K562 (cell line): ENCODE data around the gene MARK2. TPM values are rescaled to one million over a fixed set of nuclear protein-coding genes. Genes with fewer than 3 reads are reported as not detected.

ENCODE experiments used
- ATAC-seq: fragments of 200-7000 bp; cut with Tn5 transposase; 3 replicates; pipeline ENCODE4 v1.9.1; 2020; ENCODE audit warnings: moderate library complexity
- BruUV-seq: library from RNA; stranded (reverse); fragments of 400-500 nt; replicated peaks from 2 replicates; lab custom pipeline; 2021; lab: Mats Ljungman, UMichigan
- CTCF ChIA-PET: fragments of 300-600 bp; formaldehyde crosslinking; extraction: SDS; loops from one replicate; lab custom pipeline; 2021; ENCODE audit warnings: low intra/inter-chr PET ratio; lab: Yijun Ruan, JAX
- POLR2A ChIA-PET: fragments of 300-600, 350-650 bp; sonication (Branson Sonifier 250); formaldehyde crosslinking; extraction: SDS; loops from one replicate; lab custom pipeline; 2021; ENCODE audit warnings: antibody characterized with exemption, inconsistent platforms; lab: Yijun Ruan, JAX
- DNase-seq, 4 experiments: peaks; one replicate each; pipeline versions ENCODE4 v3.0.0 to v3.0.0-alpha.2; 2011 to 2018; ENCODE audit warnings: low spot score in 3 of 4, mixed read lengths in 3 of 4; ENCODE audit errors: extremely low read depth in 1 of 4
- FAIRE-seq: peaks from 2 replicates; lab custom pipeline; 2011; peaks lifted over from hg19 to GRCh38; lab: Jason Lieb, UNC
- H2AFZ ChIP-seq: 2 replicates; pipeline ENCODE4 v1.6.0; 2011; ENCODE audit warnings: low read depth, low read length, control low read depth, inconsistent platforms
- H3K27ac ChIP-seq: fragments of 200-600 bp; 3 replicates; pipeline ENCODE4 v1.8.0; 2011; ENCODE audit warnings: low read depth, mild to moderate bottlenecking, control low read depth, inconsistent platforms, low read length, moderate library complexity, mixed read lengths; ENCODE audit errors: extremely low read depth
- H3K27me3 ChIP-seq, 2 experiments: fragments of 300-600 bp in 1 of 2; 2 replicates in 1 of 2; 3 replicates in 1 of 2; pipeline versions ENCODE4 v1.6.0 to v1.8.0; 2011; ENCODE audit warnings: inconsistent platforms in 2 of 2, low read length in 2 of 2, mild to moderate bottlenecking in 1 of 2, mixed read lengths in 1 of 2, moderate library complexity in 1 of 2; ENCODE audit not compliant: control insufficient read depth in 2 of 2, insufficient read depth in 2 of 2
- H3K36me3 ChIP-seq: fragments of 300-600 bp; 3 replicates; pipeline ENCODE4 v1.8.0; 2011; ENCODE audit warnings: mild to moderate bottlenecking, low read length, inconsistent platforms; ENCODE audit not compliant: control insufficient read depth, insufficient read depth
- H3K4me1 ChIP-seq, 2 experiments: fragments of 200-600 bp in 1 of 2; replicated peaks in 1 of 2; 2 replicates in 1 of 2; 3 replicates in 1 of 2; pipeline versions ENCODE4 v1.5.1 to v1.8.0; 2011; ENCODE audit warnings: inconsistent platforms in 2 of 2, low read length in 2 of 2, mild to moderate bottlenecking in 1 of 2, mixed read lengths in 1 of 2, moderate library complexity in 1 of 2; ENCODE audit not compliant: control insufficient read depth in 2 of 2, insufficient read depth in 2 of 2
- H3K4me2 ChIP-seq: 2 replicates; pipeline ENCODE4 v1.6.1; 2011; ENCODE audit warnings: low read length, control low read depth, inconsistent platforms, mixed read lengths; ENCODE audit not compliant: insufficient read depth
- H3K4me3 ChIP-seq: fragments of 200-600 bp; sonication (generic), shearing (Covaris generic); 2 replicates; pipeline ENCODE4 v1.5.1; 2016; ENCODE audit warnings: control low read depth, inconsistent platforms
- H3K79me2 ChIP-seq: fragments of 200-600 bp; 3 replicates; pipeline ENCODE4 v1.8.0; 2011; ENCODE audit warnings: low read length, inconsistent platforms; ENCODE audit not compliant: control insufficient read depth, insufficient read depth
- H3K9ac ChIP-seq, 2 experiments: 2 replicates each; pipeline versions ENCODE4 v1.6.0 to v1.6.1; 2011; ENCODE audit warnings: low read depth in 2 of 2, low read length in 2 of 2, control low read depth in 1 of 2, inconsistent platforms in 1 of 2, mild to moderate bottlenecking in 1 of 2, mixed read lengths in 1 of 2; ENCODE audit not compliant: insufficient read depth in 1 of 2
- H3K9me1 ChIP-seq: one replicate; pipeline ENCODE4 v1.6.0; 2011; ENCODE audit warnings: inconsistent platforms, mild to moderate bottlenecking, low read length, moderate library complexity; ENCODE audit not compliant: control insufficient read depth, insufficient read depth
- H3K9me3 ChIP-seq: replicated peaks from 2 replicates; pipeline ENCODE4 v1.5.1; 2011; ENCODE audit warnings: low read depth, low read length, inconsistent platforms; ENCODE audit not compliant: control insufficient read depth, insufficient read depth
- H4K20me1 ChIP-seq: replicated peaks from 2 replicates; pipeline ENCODE4 v1.6.1; 2011; ENCODE audit warnings: low read length, inconsistent platforms, mixed read lengths; ENCODE audit not compliant: control insufficient read depth, insufficient read depth
- JUNB ChIP-seq: fragments of 450-650 bp; formaldehyde crosslinking; conservative IDR thresholded peaks from 2 replicates; pipeline ENCODE4 v1.4.0; 2020; ENCODE audit warnings: mild to moderate bottlenecking
- KLF1 ChIP-seq: fragments of 450-650 bp; IDR thresholded peaks from 2 replicates; pipeline ENCODE4 v1.6.1; 2016; ENCODE audit warnings: missing genetic modification characterization, missing compliant biosample characterization
- NFE2L1 ChIP-seq: fragments of 450-650 bp; IDR thresholded peaks from 2 replicates; pipeline ENCODE4 v1.6.1; 2016; ENCODE audit warnings: missing genetic modification characterization, low read depth, mild to moderate bottlenecking, missing compliant biosample characterization, moderate library complexity, borderline replicate concordance
- RFX1 ChIP-seq: fragments of 450-650 bp; IDR thresholded peaks from 2 replicates; pipeline ENCODE4 v1.6.1; 2016; ENCODE audit warnings: mild to moderate bottlenecking, moderate library complexity
- RNF2 ChIP-seq: sonication (generic); IDR thresholded peaks from 2 replicates; pipeline ENCODE4 v1.6.1; 2016
- SRF ChIP-seq, 2 experiments: fragments of 250-450, 450-650 bp in 1 of 2; sonication (Bioruptor Pico) in 1 of 2; sonication (generic) in 1 of 2; formaldehyde crosslinking; IDR thresholded peaks; 2 replicates each; pipeline versions ENCODE4 v1.5.0 to v1.5.1; 2020 to 2022; ENCODE audit warnings: mild to moderate bottlenecking in 1 of 2, missing genetic modification reagents in 1 of 2
- WGBS: fragments of 100-300 bp; shearing (Covaris generic); methylation state at CpG from one replicate; pipeline ENCODE4 v1.1.6; 2016; ENCODE audit warnings: low coverage, mixed read lengths; ENCODE audit not compliant: insufficient coverage; ENCODE audit errors: missing lambda C conversion rate; 5-methylcytosine and 5-hydroxymethylcytosine counted together
- in situ Hi-C: fragments of 300-500 bp; cut with MboI; formaldehyde crosslinking; loops from 4 replicates; pipeline ENCODE4 v1.15.0; 2018; ENCODE audit warnings: inconsistent platforms, mixed read lengths
- intact Hi-C: fragments of 100-400 bp; cut with micrococcal nuclease; formaldehyde crosslinking; loops from 2 replicates; pipeline ENCODE4 v1.14.2; 2022
- polyA plus RNA-seq, 8 experiments: library from polyadenylated mRNA; depleted of rRNA in 4 of 8; stranded (reverse) in 5 of 8; unstranded in 3 of 8; fragments of >200 nt; fragmentation: Nextera tagmentation in 2 of 8; fragmentation: Illumina TruSeq in 1 of 8; extraction: Ambion mirVana in 2 of 8; extraction: Trizol in 1 of 8; gene quantifications; 2 replicates each; pipeline versions ENCODE4 v1.2.1 to v1.2.3, GENCODE V29; 2011 to 2014; ENCODE audit warnings: inconsistent platforms in 1 of 8, missing spikeins in 1 of 8
- total RNA-seq, 7 experiments: library from RNA; depleted of rRNA in 6 of 7; stranded (reverse); fragments of >200 nt in 6 of 7; fragmentation: Illumina TruSeq in 2 of 7; extraction: Trizol in 2 of 7; gene quantifications; 2 replicates each; pipeline versions ENCODE4 v1.2.1 to v1.2.3, GENCODE V29; 2011 to 2021; ENCODE audit warnings: low replicate concordance in 1 of 7

MARK2 gene
- total and polyA plus RNA-seq, 9 of the 15 experiments (the other 6 are each of a cell fraction or from before 2014, with no cell fraction given) = 0.32 to 43.5 (median 15.1) TPM

- TF ChIP-seq RNF2 = no peak
- TF ChIP-seq KLF1 = no peak
- no peak for TF ChIP-seq JUNB
Observed at GRCh38 chr11:63880403-63880790, 41.5 kb downstream of the MARK2 start (continued).

DNA sequence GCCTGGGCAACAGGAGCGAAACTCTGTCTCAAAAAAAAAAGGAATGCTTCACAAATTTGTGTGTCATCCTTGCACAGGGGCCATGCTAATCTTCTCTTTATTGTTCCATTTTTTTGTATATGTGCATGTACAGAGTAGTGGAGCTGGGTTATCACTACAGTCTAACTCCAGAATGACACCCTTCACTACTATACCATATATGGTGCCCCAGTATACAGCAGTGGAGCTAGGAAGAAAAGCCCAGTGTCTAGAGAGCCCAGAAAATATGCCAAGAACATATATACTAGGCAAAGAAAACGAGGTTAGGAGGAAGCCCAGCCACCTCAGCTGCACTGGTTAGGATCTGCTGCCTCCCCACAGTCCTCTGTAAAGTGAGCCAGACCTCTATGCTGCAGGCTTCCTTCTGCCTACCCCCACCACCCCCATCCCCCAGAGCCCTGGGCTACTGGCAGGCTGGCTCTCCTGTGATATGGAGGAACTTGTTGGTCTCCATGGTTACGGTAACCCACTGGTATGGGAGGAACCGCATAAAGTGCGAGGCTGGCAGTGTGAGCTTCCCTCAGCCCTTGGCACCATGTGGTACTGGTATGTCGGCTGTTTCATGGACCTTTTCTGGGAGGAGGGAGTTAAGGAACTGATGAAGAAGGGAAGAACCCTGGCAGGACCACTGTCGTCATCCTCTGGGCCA lies 43.8 kb downstream of the MARK2 start:
- Histone ChIP-seq H4K20me1 (peaks cover 16% of the 10 kb centered on the region; the same call in 1 of the 2 replicates), H3K27ac (no peak overlapping the region), H3K4me2 (no peak overlapping the region), H3K4me1 (peaks cover 14 to 26% of the 10 kb centered on the region in 2 experiments), H3K9me1 (peaks cover 4% of the 10 kb centered on the region), H3K4me3 (no peak overlapping the region), H3K27me3 (no peaks in the 10 kb centered on the region), H2AFZ (no peak overlapping the region), H3K36me3 (peaks cover 16% of the 10 kb centered on the region; the same call in 2 of the 3 replicates), H3K9me3 (no peaks in the 10 kb centered on the region)
- POLR2A ChIA-PET = interaction anchor here (0.7 to 2.6 kb wide), 2 partner anchors 8 to 9 kb away, joined by 3 to 11 read pairs; no protein-coding TSS in a partner anchor
- DNase-seq (no peak), FAIRE-seq (no peak), ATAC-seq (no peak)
- CTCF ChIA-PET = no interaction called here
- in situ Hi-C loops (no loop called here), intact Hi-C loops (no loop called here)
- WGBS = 85% methylated on average over 7 of the region's 7 CpGs
- no TSS peak for BruUV-seq
- TF ChIP-seq SRF (CRISPR knock-in tag; IDR thresholded peaks at IDR 0.05) (no peak), RFX1 (peak; percentile 71), NFE2L1 (tag) (no peak)
- TF ChIP-seq, all 486 proteins: peak for 1
- peaks cover 73% of the 10 kb centered on the region for H3K79me2 ChIP-seq
- no peak overlapping the region for H3K9ac ChIP-seq
